ENCODE data around the gene TMPRSS3.

The TMPRSS3 gene

GRCh38 chr21:42430521-42430920, 34.7 kb upstream of the TMPRSS3 start:
- DNase-seq, result no peak
- in situ Hi-C loops (cut with HindIII; ENCODE audit: low pct_ligation_motif_present, low pct_unique_long_range_greater_than_20kb, low sequenced_read_pairs), result no loop called here

GRCh38 chr21:42429856-42430255, 34.0 kb upstream of the TMPRSS3 start:
- no peak for DNase-seq
- in situ Hi-C loops (cut with HindIII; ENCODE audit: low pct_ligation_motif_present, low pct_unique_long_range_greater_than_20kb, low sequenced_read_pairs), result no loop called here

- in situ Hi-C loops (cut with HindIII; ENCODE audit: low pct_ligation_motif_present, low pct_unique_long_range_greater_than_20kb, low sequenced_read_pairs), result no loop called here
- DNase-seq, result no peak
Observed at GRCh38 chr21:42429021-42429420, 33.2 kb upstream of the TMPRSS3 start.

- no peak for DNase-seq
- in situ Hi-C loops (cut with HindIII; ENCODE audit: low pct_ligation_motif_present, low pct_unique_long_range_greater_than_20kb, low sequenced_read_pairs), result no loop called here
Observed at GRCh38 chr21:42427809-42428419, 32.1 kb upstream of the TMPRSS3 start.

GRCh38 chr21:42426876-42427480, 31.1 kb upstream of the TMPRSS3 start:
- in situ Hi-C loops (cut with HindIII; ENCODE audit: low pct_ligation_motif_present, low pct_unique_long_range_greater_than_20kb, low sequenced_read_pairs), result no loop called here
- no peak for DNase-seq

GRCh38 chr21:42426424-42426823, 30.6 kb upstream of the TMPRSS3 start:
- in situ Hi-C loops (cut with HindIII; ENCODE audit: low pct_ligation_motif_present, low pct_unique_long_range_greater_than_20kb, low sequenced_read_pairs), result no loop called here
- DNase-seq, result no peak

GRCh38 chr21:42425591-42425990, 29.7 kb upstream of the TMPRSS3 start:
- DNase-seq, result no peak
- in situ Hi-C loops (cut with HindIII; ENCODE audit: low pct_ligation_motif_present, low pct_unique_long_range_greater_than_20kb, low sequenced_read_pairs), result no loop called here

GRCh38 chr21:42424914-42425541, 29.2 kb upstream of the TMPRSS3 start:
- in situ Hi-C loops (cut with HindIII; ENCODE audit: low pct_ligation_motif_present, low pct_unique_long_range_greater_than_20kb, low sequenced_read_pairs), result no loop called here
- DNase-seq, result no peak

- no peak for DNase-seq
- in situ Hi-C loops (cut with HindIII; ENCODE audit: low pct_ligation_motif_present, low pct_unique_long_range_greater_than_20kb, low sequenced_read_pairs), result no loop called here
Observed at GRCh38 chr21:42423685-42424084, 27.8 kb upstream of the TMPRSS3 start.

GRCh38 chr21:42423197-42423675, 27.4 kb upstream of the TMPRSS3 start:
- in situ Hi-C loops (cut with HindIII; ENCODE audit: low pct_ligation_motif_present, low pct_unique_long_range_greater_than_20kb, low sequenced_read_pairs), result no loop called here
- DNase-seq, result no peak

GRCh38 chr21:42421018-42421793, 25.4 kb upstream of the TMPRSS3 start:
- in situ Hi-C loops (cut with HindIII; ENCODE audit: low pct_ligation_motif_present, low pct_unique_long_range_greater_than_20kb, low sequenced_read_pairs), result no loop called here
- DNase-seq, result no peak

GRCh38 chr21:42419845-42420244, 24.0 kb upstream of the TMPRSS3 start:
- in situ Hi-C loops (cut with HindIII; ENCODE audit: low pct_ligation_motif_present, low pct_unique_long_range_greater_than_20kb, low sequenced_read_pairs), result no loop called here
- no peak for DNase-seq

- no peak for DNase-seq
- in situ Hi-C loops (cut with HindIII; ENCODE audit: low pct_ligation_motif_present, low pct_unique_long_range_greater_than_20kb, low sequenced_read_pairs), result no loop called here
Observed at GRCh38 chr21:42418886-42419285, 23.0 kb upstream of the TMPRSS3 start.

GRCh38 chr21:42417533-42417932, 21.7 kb upstream of the TMPRSS3 start:
- in situ Hi-C loops (cut with HindIII; ENCODE audit: low pct_ligation_motif_present, low pct_unique_long_range_greater_than_20kb, low sequenced_read_pairs), result no loop called here
- DNase-seq, result no peak

GRCh38 chr21:42414928-42415769, 19.3 kb upstream of the TMPRSS3 start:
- DNase-seq, result peak; percentile 70
- in situ Hi-C loops (cut with HindIII; ENCODE audit: low pct_ligation_motif_present, low pct_unique_long_range_greater_than_20kb, low sequenced_read_pairs), result no loop called here

- in situ Hi-C loops (cut with HindIII; ENCODE audit: low pct_ligation_motif_present, low pct_unique_long_range_greater_than_20kb, low sequenced_read_pairs), result no loop called here
- no peak for DNase-seq
Observed at GRCh38 chr21:42414553-42414927, 18.7 kb upstream of the TMPRSS3 start.

GRCh38 chr21:42414066-42414465, 18.2 kb upstream of the TMPRSS3 start:
- DNase-seq, result no peak
- in situ Hi-C loops (cut with HindIII; ENCODE audit: low pct_ligation_motif_present, low pct_unique_long_range_greater_than_20kb, low sequenced_read_pairs), result no loop called here

GRCh38 chr21:42413500-42413899, 17.6 kb upstream of the TMPRSS3 start:
- in situ Hi-C loops (cut with HindIII; ENCODE audit: low pct_ligation_motif_present, low pct_unique_long_range_greater_than_20kb, low sequenced_read_pairs), result no loop called here
- DNase-seq, result no peak

GRCh38 chr21:42413093-42413492, 17.2 kb upstream of the TMPRSS3 start:
- DNase-seq, result no peak
- in situ Hi-C loops (cut with HindIII; ENCODE audit: low pct_ligation_motif_present, low pct_unique_long_range_greater_than_20kb, low sequenced_read_pairs), result no loop called here

All from ACHN (cell line).